Neural progenitor cell (in vitro differentiated cells): Measurements from ENCODE around the gene EPB42. TPM values are rescaled to one million over a fixed set of nuclear protein-coding genes. Genes with fewer than 3 reads are reported as not detected.

Experiments
- DNase-seq: peaks from one replicate; pipeline ENCODE4 v3.0.0-alpha.2; 2016; ENCODE audit warnings: low spot score
- H2AFZ ChIP-seq: fragments of 200-600 bp; sonication (generic); replicated peaks from 2 replicates; pipeline ENCODE4 v1.6.1; 2016; ENCODE audit warnings: antibody characterized with exemption
- H3F3A ChIP-seq: fragments of 200-600 bp; sonication (generic); 2 replicates; pipeline ENCODE4 v1.6.1; 2016; ENCODE audit warnings: antibody characterized with exemption, low read depth
- H3K27ac ChIP-seq: fragments of 200-600 bp; sonication (generic); 2 replicates; pipeline ENCODE4 v1.5.1; 2016; ENCODE audit warnings: mild to moderate bottlenecking
- H3K27me3 ChIP-seq: fragments of 200-600 bp; sonication (generic); 2 replicates; pipeline ENCODE4 v1.6.1; 2016; ENCODE audit warnings: mild to moderate bottlenecking, moderate library complexity
- H3K36me3 ChIP-seq: fragments of 200-600 bp; sonication (generic); 2 replicates; pipeline ENCODE4 v1.5.1; 2016
- H3K4me1 ChIP-seq: fragments of 200-600 bp; sonication (generic); 2 replicates; pipeline ENCODE4 v1.6.1; 2016; ENCODE audit warnings: mixed run types
- H3K4me2 ChIP-seq: fragments of 200-600 bp; sonication (generic); 2 replicates; pipeline ENCODE4 v1.6.1; 2016
- H3K4me3 ChIP-seq: fragments of 200-600 bp; sonication (generic); 2 replicates; pipeline ENCODE4 v1.5.1; 2016
- H3K79me2 ChIP-seq: fragments of 200-600 bp; sonication (generic); 2 replicates; pipeline ENCODE4 v1.6.1; 2016; ENCODE audit warnings: low read depth
- H3K9ac ChIP-seq: fragments of 200-600 bp; sonication (generic); 2 replicates; pipeline ENCODE4 v1.6.1; 2016
- H3K9me3 ChIP-seq: fragments of 200-600 bp; sonication (generic); 2 replicates; pipeline ENCODE4 v1.5.1; 2016; ENCODE audit warnings: low read depth
- H4K20me1 ChIP-seq: fragments of 200-600 bp; sonication (generic); 2 replicates; pipeline ENCODE4 v1.6.1; 2016; ENCODE audit warnings: low read depth
- H3K27ac Mint-ChIP-seq: 3 replicates; pipeline ENCODE4 v1.8.0; 2021; ENCODE audit warnings: mixed read lengths
- H3K27me3 Mint-ChIP-seq: 2 replicates; pipeline ENCODE4 v1.8.0; 2022; ENCODE audit warnings: low read depth, mild to moderate bottlenecking, inconsistent platforms, moderate library complexity, mixed read lengths; ENCODE audit not compliant: insufficient read depth
- H3K36me3 Mint-ChIP-seq: 3 replicates; pipeline ENCODE4 v1.8.0; 2021; ENCODE audit warnings: mixed read lengths
- H3K4me1 Mint-ChIP-seq: 3 replicates; pipeline ENCODE4 v1.8.0; 2021; ENCODE audit warnings: mixed read lengths
- H3K4me3 Mint-ChIP-seq: 3 replicates; pipeline ENCODE4 v1.8.0; 2021; ENCODE audit warnings: mild to moderate bottlenecking, moderate library complexity, mixed read lengths
- H3K9me3 Mint-ChIP-seq: 3 replicates; pipeline ENCODE4 v1.8.0; 2020; ENCODE audit warnings: mixed read lengths
- CTCF ChIP-seq: fragments of 200-600 bp; sonication (generic); IDR thresholded peaks from 2 replicates; pipeline ENCODE4 v1.5.1; 2017; ENCODE audit warnings: antibody characterized with exemption, mild to moderate bottlenecking
- EZH2 ChIP-seq: fragments of 200-600 bp; sonication (generic); IDR thresholded peaks from 2 replicates; pipeline ENCODE4 v1.6.1; 2017; ENCODE audit warnings: antibody characterized with exemption, mild to moderate bottlenecking, moderate library complexity
- EZH2phosphoT487 ChIP-seq: fragments of 200-600 bp; sonication (generic); IDR thresholded peaks from 2 replicates; pipeline ENCODE4 v1.6.1; 2017; ENCODE audit warnings: antibody characterized with exemption
- total RNA-seq: library from RNA; depleted of rRNA; stranded (reverse); fragments of >200 nt; gene quantifications from 2 replicates; pipeline ENCODE4 v1.2.3, GENCODE V29; 2015; ENCODE audit warnings: low replicate concordance

The EPB42 gene
- total RNA-seq, 1 donor from 2014 or later, result not detected

- H3K4me2 ChIP-seq, result no peak overlapping the region
- Mint-ChIP-seq H3K27ac (no peak overlapping the region), H3K27me3 (peaks cover 9% of the 10 kb centered on the region), H3K4me1 (no peaks in the 10 kb centered on the region), H3K4me3 (no peak overlapping the region), H3K36me3 (no peaks in the 10 kb centered on the region), H3K9me3 (no peaks in the 10 kb centered on the region)
- no peaks in the 10 kb centered on the region for H3K27me3 ChIP-seq
- DNase-seq, result no peak
- H3K27ac ChIP-seq, result no peak overlapping the region
- H2AFZ ChIP-seq, result no peak overlapping the region
- no peaks in the 10 kb centered on the region for H3K79me2 ChIP-seq
- no peak overlapping the region for H3K9ac ChIP-seq
- no peaks in the 10 kb centered on the region for H3F3A ChIP-seq
- TF ChIP-seq CTCF, result no peak
- no peak for TF ChIP-seq EZH2
- no peak for TF ChIP-seq EZH2phosphoT487
- no peaks in the 10 kb centered on the region for H3K36me3 ChIP-seq
- no peaks in the 10 kb centered on the region for H3K4me1 ChIP-seq
- H3K4me3 ChIP-seq, result no peak overlapping the region
- no peaks in the 10 kb centered on the region for H4K20me1 ChIP-seq
- H3K9me3 ChIP-seq, result no peaks in the 10 kb centered on the region
These were observed 14.7 kb upstream of the EPB42 start for GRCh38 chr15:43235536-43235935.

GRCh38 chr15:43232289-43232874, 11.6 kb upstream of the EPB42 start:
- no peak overlapping the region for H3K27ac ChIP-seq
- H2AFZ ChIP-seq, result no peak overlapping the region
- H3K4me2 ChIP-seq, result no peak overlapping the region
- no peak overlapping the region for H3K9ac ChIP-seq
- no peak for TF ChIP-seq EZH2
- no peak for TF ChIP-seq EZH2phosphoT487
- no peak for TF ChIP-seq CTCF
- no peaks in the 10 kb centered on the region for H3F3A ChIP-seq
- peaks cover 9% of the 10 kb centered on the region for H3K27me3 Mint-ChIP-seq
- peaks cover 2% of the 10 kb centered on the region for H3K9me3 Mint-ChIP-seq
- no peaks in the 10 kb centered on the region for H3K79me2 ChIP-seq
- no peaks in the 10 kb centered on the region for H3K36me3 Mint-ChIP-seq
- H3K9me3 ChIP-seq, result no peaks in the 10 kb centered on the region
- H3K27me3 ChIP-seq, result no peaks in the 10 kb centered on the region
- H3K4me1 ChIP-seq, result no peaks in the 10 kb centered on the region
- H3K36me3 ChIP-seq, result no peaks in the 10 kb centered on the region
- H3K27ac Mint-ChIP-seq, result no peak overlapping the region
- DNase-seq, result no peak
- no peak overlapping the region for H3K4me3 Mint-ChIP-seq
- H3K4me3 ChIP-seq, result no peak overlapping the region
- no peaks in the 10 kb centered on the region for H4K20me1 ChIP-seq
- H3K4me1 Mint-ChIP-seq, result no peaks in the 10 kb centered on the region

GRCh38 chr15:43230640-43231115, 9.9 kb upstream of the EPB42 start:
- Histone ChIP-seq H3K36me3 (no peaks in the 10 kb centered on the region), H3K4me2 (no peak overlapping the region), H4K20me1 (no peaks in the 10 kb centered on the region), H3F3A (no peaks in the 10 kb centered on the region), H3K27me3 (no peaks in the 10 kb centered on the region), H3K4me1 (no peaks in the 10 kb centered on the region), H3K27ac (no peak overlapping the region), H3K79me2 (no peaks in the 10 kb centered on the region), H3K9me3 (no peaks in the 10 kb centered on the region), H3K4me3 (no peak overlapping the region), H2AFZ (no peak overlapping the region), H3K9ac (no peak overlapping the region)
- Mint-ChIP-seq H3K27ac (no peak overlapping the region), H3K27me3 (peaks cover 10% of the 10 kb centered on the region), H3K36me3 (no peaks in the 10 kb centered on the region), H3K4me3 (no peak overlapping the region), H3K4me1 (no peaks in the 10 kb centered on the region), H3K9me3 (peaks cover 2% of the 10 kb centered on the region)
- DNase-seq, result no peak
- TF ChIP-seq CTCF (no peak), EZH2 (no peak), EZH2phosphoT487 (no peak)
